Adrenal gland (tissue), 5 donors: Measurements from ENCODE around the gene TJP2.

ENCODE experiments used
- CTCF ChIP-seq, 6 experiments: fragments of 450-650 bp in 4 of 6; fragments of 200-600 bp in 2 of 6; sonication (generic) in 1 of 6; IDR thresholded peaks; 1 replicate in 5 of 6; 2 replicates in 1 of 6; pipeline versions ENCODE4 v1.5.1 to v1.8.0; 2016 to 2021; ENCODE audit warnings: antibody characterized with exemption in 6 of 6, mild to moderate bottlenecking in 2 of 6, moderate library complexity in 1 of 6
- POLR2A ChIP-seq, 2 donors: fragments of 450-650 bp; IDR thresholded peaks; one replicate each; pipeline ENCODE4 v1.6.1; 2017; ENCODE audit warnings: antibody characterized with exemption in 2 of 2, mild to moderate bottlenecking in 2 of 2, moderate library complexity in 1 of 2
- donor health status: DM: no; HTN: no; CAD: no.

GRCh38 chr9:69246629-69247028 lies 72.6 kb downstream of the TJP2 start:
- no peak for TF ChIP-seq CTCF (IDR thresholded peaks at IDR 0.05)
- no peak for TF ChIP-seq POLR2A (IDR thresholded peaks at IDR 0.05)
